ENCODE measurements around the gene ANKRD65.

DNA sequence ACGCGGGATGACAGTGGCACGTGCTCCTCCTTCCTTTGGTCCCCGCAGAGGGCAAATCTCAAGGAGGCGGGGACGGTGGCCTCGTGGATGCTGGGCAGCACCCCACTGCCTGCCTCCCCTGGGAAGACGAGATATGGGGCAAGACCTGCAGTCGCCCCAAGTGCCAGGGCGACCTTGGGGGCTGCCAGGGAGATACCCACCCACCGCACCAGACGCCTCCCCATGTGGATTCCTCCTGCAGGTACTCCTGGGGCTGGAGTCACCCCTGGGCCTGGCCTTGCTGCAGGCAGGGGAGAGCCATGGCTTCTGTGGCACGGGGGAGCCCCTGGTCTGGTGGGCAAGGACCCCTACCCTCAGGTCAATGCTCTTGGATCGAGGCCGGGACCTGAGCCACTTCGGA is 40.2 kb downstream of the ANKRD65 start:
- TF ChIP-seq, protein P1, sequence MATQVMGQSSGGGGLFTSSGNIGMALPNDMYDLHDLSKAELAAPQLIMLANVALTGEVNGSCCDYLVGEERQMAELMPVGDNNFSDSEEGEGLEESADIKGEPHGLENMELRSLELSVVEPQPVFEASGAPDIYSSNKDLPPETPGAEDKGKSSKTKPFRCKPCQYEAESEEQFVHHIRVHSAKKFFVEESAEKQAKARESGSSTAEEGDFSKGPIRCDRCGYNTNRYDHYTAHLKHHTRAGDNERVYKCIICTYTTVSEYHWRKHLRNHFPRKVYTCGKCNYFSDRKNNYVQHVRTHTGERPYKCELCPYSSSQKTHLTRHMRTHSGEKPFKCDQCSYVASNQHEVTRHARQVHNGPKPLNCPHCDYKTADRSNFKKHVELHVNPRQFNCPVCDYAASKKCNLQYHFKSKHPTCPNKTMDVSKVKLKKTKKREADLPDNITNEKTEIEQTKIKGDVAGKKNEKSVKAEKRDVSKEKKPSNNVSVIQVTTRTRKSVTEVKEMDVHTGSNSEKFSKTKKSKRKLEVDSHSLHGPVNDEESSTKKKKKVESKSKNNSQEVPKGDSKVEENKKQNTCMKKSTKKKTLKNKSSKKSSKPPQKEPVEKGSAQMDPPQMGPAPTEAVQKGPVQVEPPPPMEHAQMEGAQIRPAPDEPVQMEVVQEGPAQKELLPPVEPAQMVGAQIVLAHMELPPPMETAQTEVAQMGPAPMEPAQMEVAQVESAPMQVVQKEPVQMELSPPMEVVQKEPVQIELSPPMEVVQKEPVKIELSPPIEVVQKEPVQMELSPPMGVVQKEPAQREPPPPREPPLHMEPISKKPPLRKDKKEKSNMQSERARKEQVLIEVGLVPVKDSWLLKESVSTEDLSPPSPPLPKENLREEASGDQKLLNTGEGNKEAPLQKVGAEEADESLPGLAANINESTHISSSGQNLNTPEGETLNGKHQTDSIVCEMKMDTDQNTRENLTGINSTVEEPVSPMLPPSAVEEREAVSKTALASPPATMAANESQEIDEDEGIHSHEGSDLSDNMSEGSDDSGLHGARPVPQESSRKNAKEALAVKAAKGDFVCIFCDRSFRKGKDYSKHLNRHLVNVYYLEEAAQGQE (IDR thresholded peaks at IDR 0.05; ENCODE audit: insufficient replicate concordance, low read depth), result no peak
- TF ChIP-seq, protein P2, sequence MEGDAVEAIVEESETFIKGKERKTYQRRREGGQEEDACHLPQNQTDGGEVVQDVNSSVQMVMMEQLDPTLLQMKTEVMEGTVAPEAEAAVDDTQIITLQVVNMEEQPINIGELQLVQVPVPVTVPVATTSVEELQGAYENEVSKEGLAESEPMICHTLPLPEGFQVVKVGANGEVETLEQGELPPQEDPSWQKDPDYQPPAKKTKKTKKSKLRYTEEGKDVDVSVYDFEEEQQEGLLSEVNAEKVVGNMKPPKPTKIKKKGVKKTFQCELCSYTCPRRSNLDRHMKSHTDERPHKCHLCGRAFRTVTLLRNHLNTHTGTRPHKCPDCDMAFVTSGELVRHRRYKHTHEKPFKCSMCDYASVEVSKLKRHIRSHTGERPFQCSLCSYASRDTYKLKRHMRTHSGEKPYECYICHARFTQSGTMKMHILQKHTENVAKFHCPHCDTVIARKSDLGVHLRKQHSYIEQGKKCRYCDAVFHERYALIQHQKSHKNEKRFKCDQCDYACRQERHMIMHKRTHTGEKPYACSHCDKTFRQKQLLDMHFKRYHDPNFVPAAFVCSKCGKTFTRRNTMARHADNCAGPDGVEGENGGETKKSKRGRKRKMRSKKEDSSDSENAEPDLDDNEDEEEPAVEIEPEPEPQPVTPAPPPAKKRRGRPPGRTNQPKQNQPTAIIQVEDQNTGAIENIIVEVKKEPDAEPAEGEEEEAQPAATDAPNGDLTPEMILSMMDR (IDR thresholded peaks at IDR 0.05; ENCODE audit: insufficient read depth, low read length), result no peak
- TF ChIP-seq POLR2AphosphoS5 (IDR thresholded peaks at IDR 0.05; ENCODE audit: low read depth) (no peak), SPI1 (IDR thresholded peaks at IDR 0.05; ENCODE audit: borderline replicate concordance, low read depth) (no peak), GABPA (IDR thresholded peaks at IDR 0.05; ENCODE audit: low read depth) (no peak)
